Astrocyte of the cerebellum (primary cell): ENCODE measurements around the gene XRN2.
"Not testable (repeated sequence)": the region's sequence is repeated elsewhere in the genome, so short reads cannot be mapped to it uniquely, and the experiment has no call there.

Experiments
- DNase-seq: peaks from one replicate; pipeline ENCODE4 v3.0.0-alpha.2; 2011; ENCODE audit warnings: low read depth
- H3K4me3 ChIP-seq: 2 replicates; pipeline ENCODE4 v1.5.1; 2011; ENCODE audit warnings: mild to moderate bottlenecking, low read depth, low read length, moderate library complexity
- in situ Hi-C: cut with HindIII; loops from 2 replicates; pipeline ENCODE4 v1.10.0; 2017; ENCODE audit warnings: low sequenced_read_pairs
- TF ChIP-seq, protein P1 (sequence below): IDR thresholded peaks from 2 replicates; pipeline ENCODE4 v1.5.1; 2012; ENCODE audit warnings: low read length, low read depth, moderate library complexity, mild to moderate bottlenecking; ENCODE audit errors: missing control alignments

The XRN2 gene

GRCh38 chr20:21356386-21356785 is 53.3 kb downstream of the XRN2 start:
- no peak overlapping the region for H3K4me3 ChIP-seq
- TF ChIP-seq, protein P1, sequence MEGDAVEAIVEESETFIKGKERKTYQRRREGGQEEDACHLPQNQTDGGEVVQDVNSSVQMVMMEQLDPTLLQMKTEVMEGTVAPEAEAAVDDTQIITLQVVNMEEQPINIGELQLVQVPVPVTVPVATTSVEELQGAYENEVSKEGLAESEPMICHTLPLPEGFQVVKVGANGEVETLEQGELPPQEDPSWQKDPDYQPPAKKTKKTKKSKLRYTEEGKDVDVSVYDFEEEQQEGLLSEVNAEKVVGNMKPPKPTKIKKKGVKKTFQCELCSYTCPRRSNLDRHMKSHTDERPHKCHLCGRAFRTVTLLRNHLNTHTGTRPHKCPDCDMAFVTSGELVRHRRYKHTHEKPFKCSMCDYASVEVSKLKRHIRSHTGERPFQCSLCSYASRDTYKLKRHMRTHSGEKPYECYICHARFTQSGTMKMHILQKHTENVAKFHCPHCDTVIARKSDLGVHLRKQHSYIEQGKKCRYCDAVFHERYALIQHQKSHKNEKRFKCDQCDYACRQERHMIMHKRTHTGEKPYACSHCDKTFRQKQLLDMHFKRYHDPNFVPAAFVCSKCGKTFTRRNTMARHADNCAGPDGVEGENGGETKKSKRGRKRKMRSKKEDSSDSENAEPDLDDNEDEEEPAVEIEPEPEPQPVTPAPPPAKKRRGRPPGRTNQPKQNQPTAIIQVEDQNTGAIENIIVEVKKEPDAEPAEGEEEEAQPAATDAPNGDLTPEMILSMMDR = no peak
- in situ Hi-C loops = no loop called here
- no peak for DNase-seq

DNA sequence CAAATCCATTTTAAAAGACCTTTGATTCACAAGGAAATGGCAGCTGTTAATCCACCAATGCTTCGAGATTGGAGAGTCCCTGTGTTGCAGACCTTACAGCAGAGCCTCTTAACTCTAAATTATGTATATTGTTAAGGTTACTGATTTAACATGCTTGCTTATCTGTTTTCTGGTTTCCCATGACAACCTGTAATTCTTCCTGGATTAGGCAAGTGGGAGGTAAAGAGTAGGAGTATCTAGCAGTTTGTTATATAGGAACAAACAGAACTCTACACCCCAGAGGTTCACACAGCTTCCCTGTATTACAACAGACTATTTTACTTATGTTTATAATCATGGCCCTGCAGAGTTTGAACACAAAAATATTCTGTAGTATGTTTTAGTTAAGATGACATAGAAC is 54.7 kb downstream of the XRN2 start:
- DNase-seq = no peak
- H3K4me3 ChIP-seq = no peak overlapping the region
- in situ Hi-C loops = no loop called here
- TF ChIP-seq, protein P1 = no peak

DNA sequence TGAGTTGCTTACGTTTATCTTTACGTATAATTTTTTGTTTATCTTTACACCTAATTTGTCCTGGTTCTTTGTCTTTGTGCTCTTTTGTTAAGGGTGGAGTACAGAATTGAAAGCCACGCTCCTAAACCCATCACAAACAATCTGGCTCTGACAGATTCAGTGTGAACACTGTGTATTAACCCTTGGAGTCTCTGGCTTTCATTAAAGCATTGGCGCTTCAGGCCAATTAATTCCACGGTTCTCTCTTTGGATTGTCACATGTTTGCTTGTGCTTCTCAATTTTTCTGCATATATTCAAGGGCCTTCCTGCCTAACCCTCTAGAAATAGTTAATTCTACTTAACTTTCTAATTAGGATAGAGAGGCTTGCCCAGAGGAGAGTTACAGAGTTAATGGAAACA is 55.6 kb downstream of the XRN2 start:
- TF ChIP-seq, protein P1 = no peak
- no peak overlapping the region for H3K4me3 ChIP-seq
- in situ Hi-C loops = no loop called here
- DNase-seq = no peak

GRCh38 chr20:21360705-21361104 is 57.6 kb downstream of the XRN2 start:
- in situ Hi-C loops = no loop called here
- H3K4me3 ChIP-seq = no peak overlapping the region
- no peak for DNase-seq
- TF ChIP-seq, protein P1 = no peak

DNA sequence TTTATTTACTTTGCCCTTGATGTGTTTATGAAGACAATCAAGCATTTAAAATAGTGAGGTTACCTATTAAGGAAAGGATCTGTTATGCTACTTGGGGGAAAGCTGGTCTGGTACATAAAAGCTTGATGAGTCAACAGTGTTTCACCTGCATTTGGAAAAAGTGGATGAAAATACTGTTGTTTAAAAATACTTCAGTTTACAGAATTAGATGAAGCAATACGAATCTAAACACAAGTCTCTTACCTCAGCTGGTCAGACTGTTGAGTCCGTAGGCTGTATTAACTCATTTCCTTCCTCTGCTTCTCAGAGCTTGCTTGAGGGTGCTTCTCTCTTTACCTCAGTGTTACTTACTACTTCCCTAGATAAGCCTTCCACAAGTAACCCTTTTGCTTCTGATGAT is 58.1 kb downstream of the XRN2 start:
- no peak overlapping the region for H3K4me3 ChIP-seq
- in situ Hi-C loops = no loop called here
- DNase-seq = no peak
- TF ChIP-seq, protein P1 = no peak

- no peak overlapping the region for H3K4me3 ChIP-seq
- no peak for DNase-seq
- TF ChIP-seq, protein P1 = no peak
- in situ Hi-C loops = no loop called here
Observed at GRCh38 chr20:21364413-21364812, 61.3 kb downstream of the XRN2 start.

DNA sequence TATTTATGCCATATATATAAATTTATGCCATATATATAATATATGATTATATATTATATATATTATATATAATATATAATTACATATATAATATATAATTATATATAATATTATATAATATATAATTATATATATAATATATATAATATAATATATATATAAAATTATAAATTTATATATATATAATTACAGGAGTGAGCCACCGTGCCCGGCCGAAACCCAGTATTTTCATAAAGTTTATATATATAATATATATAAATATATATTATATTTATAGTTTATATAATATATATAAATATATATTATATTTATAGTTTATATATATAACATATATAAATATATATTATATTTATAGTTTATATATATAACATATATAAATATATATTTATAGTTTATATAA is 62.6 kb downstream of the XRN2 start:
- in situ Hi-C loops = no loop called here
- DNase-seq = no peak
- TF ChIP-seq, protein P1 = no peak
- H3K4me3 ChIP-seq = no peak overlapping the region

GRCh38 chr20:21366273-21366672 is 63.1 kb downstream of the XRN2 start:
- DNase-seq, H3K4me3 ChIP-seq, in situ Hi-C loops: not testable (repeated sequence)
